HG03571 (cell line): ENCODE data around the gene PLAC9.
"Not testable (repeated sequence)": the region's sequence is repeated elsewhere in the genome, so short reads cannot be mapped to it uniquely, and the experiment has no call there.

Experiments used
- ATAC-seq: cut with Tn5 transposase; IDR thresholded peaks from one replicate; pipeline ENCODE4 v1.9.1; 2021; ENCODE audit not compliant: unreplicated experiment

Gene PLAC9

DNA sequence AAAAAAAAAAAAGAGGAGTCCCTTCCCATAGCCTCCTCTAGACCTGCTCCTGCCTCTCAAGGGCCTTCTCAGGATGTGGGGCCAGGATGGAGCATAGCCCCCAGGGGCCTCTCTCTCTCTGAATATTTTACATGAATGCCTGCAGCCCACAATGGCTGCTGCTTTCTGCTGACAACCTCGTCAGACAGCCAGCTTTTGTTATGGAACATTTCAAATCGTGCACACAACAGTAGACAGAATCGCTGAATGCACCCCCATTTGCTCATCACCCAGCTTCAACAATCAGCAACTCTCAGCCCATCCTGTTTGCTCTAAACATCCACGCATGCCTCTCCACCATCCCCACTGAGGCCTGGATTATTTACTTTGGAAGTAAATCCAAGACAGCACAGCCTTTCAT is 5.4 kb downstream of the PLAC9 start:
- no peak for ATAC-seq

- ATAC-seq, result no peak
Measured at GRCh38 chr10:80139265-80139664, 6.7 kb downstream of the PLAC9 start.

- ATAC-seq, result no peak
Measured at GRCh38 chr10:80140251-80140650, 7.7 kb downstream of the PLAC9 start.

DNA sequence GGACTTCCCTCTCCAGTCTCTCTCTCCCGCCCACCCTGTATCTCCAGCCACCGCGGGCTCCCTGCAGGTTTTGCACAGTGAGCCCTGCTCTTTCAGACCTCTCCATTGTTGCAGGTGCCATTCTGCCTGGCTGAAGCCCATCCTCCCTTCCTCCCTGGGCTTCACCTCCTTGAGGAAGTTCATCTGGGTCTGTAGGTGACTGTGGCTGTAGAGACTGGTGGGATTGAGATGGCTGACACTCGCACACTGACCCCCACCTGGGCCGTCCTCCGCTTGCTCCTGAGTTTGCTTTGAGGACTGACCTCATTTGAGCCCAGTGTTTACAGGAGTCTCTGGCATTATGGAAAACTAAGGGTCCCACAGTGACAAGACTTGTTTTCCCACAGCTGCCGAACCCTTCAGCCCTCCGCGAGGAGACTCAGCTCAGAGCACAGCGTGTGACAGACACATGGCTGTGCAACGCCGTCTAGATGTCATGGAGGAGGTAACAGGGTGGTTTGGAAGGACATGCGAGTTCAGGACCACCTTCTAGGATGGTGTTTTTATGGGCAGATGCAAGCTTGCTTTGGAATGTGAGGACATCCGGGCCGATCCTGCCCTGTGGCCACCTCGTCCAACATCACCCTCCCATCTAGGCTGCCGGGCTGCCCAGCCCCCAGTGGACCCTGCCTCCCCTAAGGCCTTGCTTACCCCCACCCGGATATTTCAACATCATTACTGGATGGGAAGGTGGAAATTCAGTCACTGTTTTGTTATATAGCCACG is 9.3 kb downstream of the PLAC9 start:
- ATAC-seq, result no peak

GRCh38 chr10:80144067-80144695 is 11.7 kb downstream of the PLAC9 start:
- ATAC-seq, result peak; percentile 58

- ATAC-seq, result peak; percentile 40
Measured at GRCh38 chr10:80144696-80145131, 12.2 kb downstream of the PLAC9 start.

- ATAC-seq, result not testable (repeated sequence)
Measured at GRCh38 chr10:80145406-80146308, 13.1 kb downstream of the PLAC9 start.

GRCh38 chr10:80146918-80147317 is 14.4 kb downstream of the PLAC9 start:
- no peak for ATAC-seq

DNA sequence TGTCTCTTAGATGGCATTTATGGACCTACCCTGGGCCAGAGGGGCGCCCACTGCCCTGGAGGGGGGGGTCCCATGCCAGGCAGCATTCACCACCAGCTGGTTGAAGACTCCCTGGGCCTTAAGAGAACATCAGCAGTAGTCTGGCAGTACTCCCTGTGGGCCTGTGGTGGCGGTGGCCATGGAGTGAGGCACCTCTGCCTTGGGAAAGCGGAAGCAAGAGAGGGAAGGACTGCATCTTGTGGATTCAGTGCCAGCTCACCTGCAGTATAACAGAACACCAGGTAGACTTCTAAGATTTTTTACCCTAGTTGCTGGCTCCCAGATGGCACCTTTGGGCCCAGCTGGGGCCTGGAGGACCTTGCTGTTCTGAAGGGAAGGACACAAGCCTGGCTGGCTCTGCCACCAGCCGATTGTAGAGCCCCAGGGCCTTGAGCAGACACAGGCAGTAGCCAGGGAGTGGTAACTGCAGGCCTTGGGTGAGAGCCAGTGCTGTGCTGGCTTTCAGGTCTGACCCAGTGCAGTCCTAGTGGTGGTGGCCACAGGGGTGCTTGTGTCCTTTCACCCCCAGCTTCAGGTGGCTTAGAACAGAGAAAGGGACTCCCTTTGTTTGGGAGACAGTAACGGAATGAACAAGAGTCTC is 15.8 kb downstream of the PLAC9 start:
- no peak for ATAC-seq

DNA sequence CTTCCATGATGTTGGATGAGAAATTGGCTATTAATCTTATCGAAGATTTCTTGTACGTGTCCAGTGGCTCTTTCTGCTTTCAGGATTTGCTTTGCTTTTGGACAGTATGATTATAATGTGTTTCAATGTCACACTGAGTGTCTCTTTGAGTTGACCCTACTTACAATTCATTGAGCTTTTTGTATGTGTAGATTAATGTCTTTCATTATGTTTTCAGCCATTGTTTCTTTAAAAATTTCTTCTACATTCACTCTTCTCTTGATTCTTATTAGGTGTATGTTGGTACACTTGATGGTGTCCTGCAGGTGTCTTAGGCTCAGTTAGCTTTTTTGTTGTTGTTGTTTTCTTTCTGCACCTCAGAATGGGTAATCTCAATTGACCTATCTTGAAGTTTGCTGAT is 16.6 kb downstream of the PLAC9 start:
- ATAC-seq, result no peak

- ATAC-seq, result no peak
Measured at GRCh38 chr10:80150172-80150571, 17.6 kb downstream of the PLAC9 start.

DNA sequence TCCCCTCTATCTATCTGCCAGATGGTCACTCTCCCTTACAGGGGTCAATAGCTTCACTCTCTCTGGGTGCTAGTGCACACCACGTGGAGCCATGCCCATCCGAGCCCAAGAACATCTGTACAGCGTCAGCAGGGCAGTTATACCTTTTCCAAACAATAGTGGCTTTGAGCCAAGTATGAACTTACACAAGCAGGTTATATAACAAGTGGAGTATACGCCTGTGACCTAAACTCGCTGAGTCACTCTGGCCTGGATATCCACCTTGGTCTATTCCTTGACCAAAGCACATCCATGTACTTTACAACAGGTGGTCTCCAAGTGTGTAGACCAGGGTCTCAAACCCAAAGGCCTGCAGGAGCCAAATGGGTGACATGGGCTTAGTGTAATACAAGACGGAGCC is 20.3 kb downstream of the PLAC9 start:
- no peak for ATAC-seq

- ATAC-seq, result no peak
Measured at GRCh38 chr10:80153460-80153859, 20.9 kb downstream of the PLAC9 start.

DNA sequence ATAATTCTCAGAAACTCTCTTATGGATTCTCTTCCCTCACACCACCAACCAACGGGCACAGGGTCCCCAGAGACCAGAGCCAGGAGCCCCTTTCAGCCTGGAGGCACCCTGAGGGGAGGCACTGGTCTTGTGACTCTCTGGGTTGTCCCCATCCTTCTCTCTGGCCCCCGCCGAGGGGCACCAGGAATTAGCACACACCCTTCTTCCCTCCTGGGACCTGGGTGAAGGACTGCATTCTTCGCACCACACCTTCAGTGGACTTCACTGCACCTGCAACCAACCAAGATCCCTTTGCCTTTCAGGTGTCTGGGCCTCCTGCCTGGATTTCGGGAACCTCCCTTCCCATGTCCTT is 22.1 kb downstream of the PLAC9 start:
- no peak for ATAC-seq

DNA sequence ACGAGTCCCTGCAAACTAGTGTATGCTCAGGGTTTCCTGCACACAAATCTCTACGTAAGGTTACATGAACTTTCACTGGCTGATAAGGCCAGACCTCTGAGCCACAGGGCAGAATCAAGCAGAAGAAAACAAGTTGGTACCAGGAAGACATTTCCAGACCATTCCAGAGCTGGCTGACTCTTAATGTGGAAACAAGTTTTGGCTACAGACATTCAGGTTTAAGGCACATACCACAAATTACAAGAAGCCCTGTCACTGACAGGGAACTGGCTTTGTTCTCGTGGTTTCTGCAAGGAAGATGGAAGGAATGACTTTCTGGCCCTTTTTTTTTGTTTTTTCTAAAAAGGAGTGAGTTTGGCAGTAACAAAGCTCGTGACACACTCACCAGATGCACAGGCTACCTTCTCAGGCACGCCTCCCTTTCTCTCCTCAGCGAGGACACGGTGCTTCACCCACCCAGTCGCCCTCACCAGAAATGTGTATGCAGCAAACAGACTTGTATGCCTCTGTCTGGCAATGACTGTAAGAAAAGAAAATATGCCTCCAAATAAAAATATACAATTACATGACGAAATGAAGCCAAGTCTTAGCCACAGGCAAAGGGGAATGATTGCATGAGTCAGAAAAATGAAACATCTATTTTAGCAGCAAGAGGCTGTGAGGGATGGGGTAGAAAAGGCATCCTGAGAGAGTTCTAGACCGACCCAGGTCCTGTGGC is 22.6 kb downstream of the PLAC9 start:
- no peak for ATAC-seq

GRCh38 chr10:80155696-80156215 is 23.2 kb downstream of the PLAC9 start:
- ATAC-seq, result no peak

GRCh38 chr10:80156216-80156615 is 23.7 kb downstream of the PLAC9 start:
- no peak for ATAC-seq

GRCh38 chr10:80157561-80157960 is 25.0 kb downstream of the PLAC9 start:
- ATAC-seq, result no peak

DNA sequence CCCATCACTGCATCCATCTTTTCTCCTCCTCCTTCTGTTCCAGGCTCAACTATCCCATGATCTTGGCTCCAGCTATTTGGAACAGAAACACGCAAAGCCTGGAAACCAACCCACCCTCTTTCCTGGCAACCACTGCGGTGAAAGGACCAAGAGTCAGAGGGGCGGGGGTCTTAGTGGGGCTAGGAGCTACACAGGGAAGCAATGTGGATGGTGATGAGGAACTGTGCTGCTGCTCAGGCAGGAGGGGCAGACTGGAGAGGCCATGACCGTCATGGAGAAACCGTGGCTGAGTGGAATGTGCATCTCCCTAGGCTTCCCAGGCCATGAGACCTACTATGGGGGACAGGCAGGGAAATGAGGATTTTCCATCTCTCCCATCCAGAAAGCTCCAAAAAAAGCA is 25.6 kb downstream of the PLAC9 start:
- ATAC-seq, result no peak

DNA sequence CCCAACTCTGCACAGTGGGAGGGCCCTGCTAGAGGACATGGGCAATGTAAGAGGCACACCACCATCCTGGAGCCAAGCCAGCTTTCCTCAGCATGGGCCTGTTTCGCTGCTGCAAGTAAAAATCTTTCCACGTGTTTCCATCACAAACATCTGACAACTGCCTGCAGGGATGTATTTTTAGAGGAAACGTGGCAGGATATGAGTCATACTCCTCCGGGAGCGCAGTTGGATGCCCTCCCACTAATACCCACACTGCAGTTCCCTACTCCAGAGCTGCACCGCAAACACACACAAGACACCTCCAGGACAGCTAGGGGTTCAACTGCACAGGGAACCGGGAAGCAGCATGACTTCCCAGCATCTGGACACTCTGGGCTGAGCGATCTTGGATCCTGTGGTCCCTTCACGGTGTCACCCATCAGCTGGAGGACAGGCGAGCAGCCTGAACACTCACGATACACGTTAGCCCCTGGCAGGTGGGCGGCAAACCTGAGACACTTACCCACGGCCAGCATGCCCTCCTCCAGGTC is 26.1 kb downstream of the PLAC9 start:
- ATAC-seq, result no peak
